Measurements from ENCODE around the gene PRICKLE2. TPM values are rescaled to one million over a fixed set of nuclear protein-coding genes. Genes with fewer than 3 reads are reported as not detected.

The PRICKLE2 gene
- total RNA-seq, 1 experiment from 2014 or later: 4.2 TPM

DNA sequence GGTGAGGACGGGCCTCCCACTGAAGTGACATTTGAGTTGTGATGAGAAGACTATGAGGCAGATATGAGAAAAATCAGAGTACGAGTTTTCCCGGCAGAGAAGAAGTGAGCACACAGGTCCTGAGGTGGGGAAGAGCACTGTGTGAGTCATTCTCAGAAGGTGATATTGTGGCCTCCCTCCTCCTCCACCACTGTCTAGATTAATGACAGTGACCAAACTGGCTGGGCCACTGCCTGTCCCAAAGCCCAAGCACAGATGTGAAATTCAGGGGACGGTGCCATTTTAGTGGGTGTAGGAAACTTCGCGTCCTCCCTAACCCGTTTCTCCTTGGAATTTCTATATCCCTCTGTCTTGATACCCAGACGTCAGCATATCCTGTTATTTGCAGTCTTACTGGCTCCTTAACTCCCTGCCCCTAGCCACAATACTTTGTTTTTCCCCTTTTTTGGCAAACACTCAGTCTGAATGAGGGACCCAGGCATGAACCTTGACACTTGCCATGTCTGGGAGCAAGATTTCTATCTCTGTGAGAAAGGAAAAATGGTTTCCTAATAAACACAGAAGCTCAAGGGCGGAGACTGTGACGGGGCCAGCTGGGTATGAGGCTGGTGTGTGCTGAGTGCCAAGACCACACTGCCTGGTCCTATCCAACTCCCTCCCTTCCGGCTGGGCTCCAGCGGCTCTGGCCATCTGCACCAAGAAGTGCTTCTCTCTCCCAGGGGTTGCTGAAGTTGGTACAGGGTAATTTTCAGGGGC lies 15.2 kb downstream of the PRICKLE2 start:
- Histone ChIP-seq H3K4me3 (ENCODE audit: low read depth, low read length) (no peak overlapping the region), H3K36me3 (ENCODE audit: control insufficient read depth, insufficient read depth, low read length) (no peaks in the 10 kb centered on the region), H3K27me3 (replicated peaks; ENCODE audit: control insufficient read depth, insufficient read depth, low read length) (no peaks in the 10 kb centered on the region), H3K4me1 (peaks cover 19% of the 10 kb centered on the region), H3K9me3 (no peaks in the 10 kb centered on the region)
- no TSS peak for BruUV-seq (replicated peaks)
- intact Hi-C loops (cut with micrococcal nuclease; ENCODE audit: unreplicated experiment): no loop called here
- Mint-ChIP-seq H3K4me3 (ENCODE audit: unreplicated experiment) (no peak overlapping the region), H3K27ac (ENCODE audit: unreplicated experiment) (no peak overlapping the region), H3K9me3 (ENCODE audit: unreplicated experiment) (no peaks in the 10 kb centered on the region), H3K36me3 (ENCODE audit: insufficient read depth, unreplicated experiment) (no peaks in the 10 kb centered on the region), H3K4me1 (ENCODE audit: low read depth, unreplicated experiment) (peaks cover 7% of the 10 kb centered on the region), H3K27me3 (ENCODE audit: insufficient read depth, unreplicated experiment) (no peaks in the 10 kb centered on the region)
- POLR2A ChIA-PET: no interaction called here
- DNase-seq: no peak
- CTCF ChIA-PET: no interaction called here
- TF ChIP-seq, protein P1, sequence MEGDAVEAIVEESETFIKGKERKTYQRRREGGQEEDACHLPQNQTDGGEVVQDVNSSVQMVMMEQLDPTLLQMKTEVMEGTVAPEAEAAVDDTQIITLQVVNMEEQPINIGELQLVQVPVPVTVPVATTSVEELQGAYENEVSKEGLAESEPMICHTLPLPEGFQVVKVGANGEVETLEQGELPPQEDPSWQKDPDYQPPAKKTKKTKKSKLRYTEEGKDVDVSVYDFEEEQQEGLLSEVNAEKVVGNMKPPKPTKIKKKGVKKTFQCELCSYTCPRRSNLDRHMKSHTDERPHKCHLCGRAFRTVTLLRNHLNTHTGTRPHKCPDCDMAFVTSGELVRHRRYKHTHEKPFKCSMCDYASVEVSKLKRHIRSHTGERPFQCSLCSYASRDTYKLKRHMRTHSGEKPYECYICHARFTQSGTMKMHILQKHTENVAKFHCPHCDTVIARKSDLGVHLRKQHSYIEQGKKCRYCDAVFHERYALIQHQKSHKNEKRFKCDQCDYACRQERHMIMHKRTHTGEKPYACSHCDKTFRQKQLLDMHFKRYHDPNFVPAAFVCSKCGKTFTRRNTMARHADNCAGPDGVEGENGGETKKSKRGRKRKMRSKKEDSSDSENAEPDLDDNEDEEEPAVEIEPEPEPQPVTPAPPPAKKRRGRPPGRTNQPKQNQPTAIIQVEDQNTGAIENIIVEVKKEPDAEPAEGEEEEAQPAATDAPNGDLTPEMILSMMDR (IDR thresholded peaks at IDR 0.05; ENCODE audit: insufficient read depth in 1 of 2, low read depth in 1 of 2, low read length in 1 of 2, severe bottlenecking in 1 of 2, unreplicated experiment in 1 of 2): no peak

DNA sequence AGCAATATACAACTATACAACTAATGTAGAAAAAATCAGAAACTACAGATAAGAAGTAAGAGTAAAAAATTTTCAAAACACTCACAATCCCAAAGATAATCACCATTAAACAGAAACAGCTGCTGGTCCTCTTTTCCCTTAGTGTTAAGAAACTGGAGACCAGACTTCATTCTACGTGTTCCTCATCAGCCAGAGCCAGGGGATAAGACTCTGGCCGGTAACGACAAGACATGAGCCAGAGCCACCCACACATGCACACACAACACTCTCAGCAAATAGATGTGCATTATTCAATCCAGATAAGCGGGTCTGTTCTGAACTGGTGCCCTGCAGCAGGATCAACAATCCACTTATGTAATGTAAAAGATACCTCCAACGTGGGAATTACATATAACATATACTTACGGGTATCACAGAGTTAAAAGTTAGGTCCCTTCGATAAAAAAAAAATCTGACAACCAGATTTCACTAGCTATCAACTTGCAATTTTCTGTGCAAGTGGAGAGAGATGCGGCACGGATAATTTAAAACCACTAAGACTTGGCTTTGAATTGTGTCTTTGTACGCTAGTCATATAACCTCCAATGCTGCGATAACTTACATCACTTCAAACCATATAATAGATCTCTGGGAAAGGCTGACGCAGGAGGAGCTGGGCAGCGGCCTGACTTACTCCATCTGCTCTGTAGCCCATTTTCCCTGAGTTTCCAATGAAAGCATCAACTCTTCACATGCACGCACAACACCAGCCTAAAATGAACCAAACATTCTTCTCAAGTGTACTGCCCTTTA lies 17.8 kb downstream of the PRICKLE2 start:
- H3K27ac Mint-ChIP-seq (ENCODE audit: unreplicated experiment): no peak overlapping the region
- Histone ChIP-seq H3K4me1 (peaks cover 19% of the 10 kb centered on the region), H3K27me3 (replicated peaks; ENCODE audit: control insufficient read depth, insufficient read depth, low read length) (no peaks in the 10 kb centered on the region), H3K36me3 (ENCODE audit: control insufficient read depth, insufficient read depth, low read length) (no peaks in the 10 kb centered on the region), H3K4me3 (ENCODE audit: low read depth, low read length) (no peak overlapping the region), H3K9me3 (no peaks in the 10 kb centered on the region)
- no peak for DNase-seq
- TF ChIP-seq, protein P1 (IDR thresholded peaks at IDR 0.05; ENCODE audit: insufficient read depth in 1 of 2, low read depth in 1 of 2, low read length in 1 of 2, severe bottlenecking in 1 of 2, unreplicated experiment in 1 of 2): no peak
- CTCF ChIA-PET: no interaction called here
- no peaks in the 10 kb centered on the region for H3K27me3 Mint-ChIP-seq (ENCODE audit: insufficient read depth, unreplicated experiment)
- BruUV-seq (replicated peaks): no TSS peak
- intact Hi-C loops (cut with micrococcal nuclease; ENCODE audit: unreplicated experiment): no loop called here
- POLR2A ChIA-PET: no interaction called here
- H3K4me1 Mint-ChIP-seq (ENCODE audit: low read depth, unreplicated experiment): peaks cover 7% of the 10 kb centered on the region
- H3K36me3 Mint-ChIP-seq (ENCODE audit: insufficient read depth, unreplicated experiment): no peaks in the 10 kb centered on the region
- H3K4me3 Mint-ChIP-seq (ENCODE audit: unreplicated experiment): no peak overlapping the region
- H3K9me3 Mint-ChIP-seq (ENCODE audit: unreplicated experiment): no peaks in the 10 kb centered on the region

DNA sequence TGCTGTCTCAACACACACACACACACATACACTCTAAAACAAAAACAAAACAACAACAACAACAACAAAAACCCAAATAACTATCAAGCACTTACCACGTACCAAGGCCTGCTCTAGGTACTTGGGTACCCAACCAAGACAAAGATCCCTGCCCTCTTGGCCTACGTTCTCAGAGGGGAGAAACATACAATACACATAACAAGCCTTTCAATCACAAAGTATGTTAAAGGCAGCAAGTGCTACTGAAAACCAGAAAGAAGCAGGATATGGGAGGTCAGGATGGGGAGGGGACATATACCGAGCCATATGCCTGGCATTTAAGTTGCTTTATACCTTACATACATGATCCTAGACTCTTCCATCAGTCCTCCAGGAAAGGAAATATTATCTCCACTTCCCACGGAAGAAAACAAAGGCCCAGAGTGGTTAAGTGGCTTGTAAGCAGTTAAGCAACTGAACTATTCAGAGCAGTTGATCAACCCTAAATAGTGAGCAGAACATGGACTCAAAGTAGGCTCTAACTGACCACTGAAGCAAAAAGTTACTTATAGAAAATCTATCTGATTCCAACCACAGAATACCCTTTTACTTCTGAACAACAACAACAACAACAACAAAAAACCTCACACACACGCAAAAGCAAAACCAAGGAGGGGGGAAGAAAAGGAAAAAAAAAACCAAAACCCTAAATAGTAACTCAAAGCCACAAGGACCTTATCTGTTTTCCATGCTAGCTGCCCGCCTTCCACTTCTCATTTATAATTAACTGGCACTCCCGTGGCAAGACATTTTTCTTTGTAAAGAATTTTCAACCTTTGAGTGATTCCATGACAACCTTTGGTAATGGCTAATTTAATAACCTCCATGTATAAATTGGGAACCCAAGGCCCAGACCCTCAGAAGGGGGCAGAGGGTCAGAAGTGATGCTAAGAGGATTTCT lies 21.0 kb downstream of the PRICKLE2 start:
- no peak for DNase-seq
- no peak overlapping the region for H3K4me3 ChIP-seq (ENCODE audit: low read depth, low read length)
- no peaks in the 10 kb centered on the region for H3K27me3 ChIP-seq (replicated peaks; ENCODE audit: control insufficient read depth, insufficient read depth, low read length)
- H3K4me1 ChIP-seq: no peaks in the 10 kb centered on the region; the same call in 1 of the 2 replicates
- TF ChIP-seq, protein P1 (IDR thresholded peaks at IDR 0.05; ENCODE audit: insufficient read depth in 1 of 2, low read depth in 1 of 2, low read length in 1 of 2, severe bottlenecking in 1 of 2, unreplicated experiment in 1 of 2): no peak
- ChIA-PET CTCF (no interaction called here), POLR2A (no interaction called here)
- no peaks in the 10 kb centered on the region for H3K36me3 ChIP-seq (ENCODE audit: control insufficient read depth, insufficient read depth, low read length)
- no peak overlapping the region for H3K27ac Mint-ChIP-seq (ENCODE audit: unreplicated experiment)
- no peaks in the 10 kb centered on the region for H3K9me3 ChIP-seq
- no peaks in the 10 kb centered on the region for H3K9me3 Mint-ChIP-seq (ENCODE audit: unreplicated experiment)
- H3K36me3 Mint-ChIP-seq (ENCODE audit: insufficient read depth, unreplicated experiment): no peaks in the 10 kb centered on the region
- BruUV-seq (replicated peaks): no TSS peak
- intact Hi-C loops (cut with micrococcal nuclease; ENCODE audit: unreplicated experiment): no loop called here
- no peaks in the 10 kb centered on the region for H3K27me3 Mint-ChIP-seq (ENCODE audit: insufficient read depth, unreplicated experiment)
- no peak overlapping the region for H3K4me3 Mint-ChIP-seq (ENCODE audit: unreplicated experiment)
- no peaks in the 10 kb centered on the region for H3K4me1 Mint-ChIP-seq (ENCODE audit: low read depth, unreplicated experiment)
